ENCODE results near the gene MYMX.

DNA sequence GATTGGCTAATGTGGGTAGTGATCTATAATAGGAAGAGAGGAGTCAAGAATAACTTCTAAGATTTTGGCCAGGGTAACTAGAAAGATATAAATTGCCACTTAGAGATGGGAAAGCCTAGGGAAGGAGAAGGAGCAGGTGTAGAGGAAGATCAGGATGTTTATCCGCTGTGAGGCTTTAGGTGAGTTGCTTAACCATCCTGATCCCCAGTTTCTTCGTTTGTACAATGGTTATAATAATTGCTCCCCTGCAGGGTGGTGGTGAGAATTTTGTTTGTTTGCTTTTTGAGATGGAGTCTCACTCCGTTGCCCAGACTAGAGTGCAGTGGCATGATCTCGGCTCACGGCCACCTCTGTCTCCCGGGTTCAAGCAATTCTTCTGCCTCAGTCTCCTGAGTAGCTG lies 2.4 kb upstream of the MYMX start:
- TF ChIP-seq POLR2AphosphoS5 (IDR thresholded peaks at IDR 0.05; ENCODE audit: low read depth, low read length) (no peak), POLR2A (IDR thresholded peaks at IDR 0.05; ENCODE audit: low read depth, low read length) (no peak)

Measured in GM12892 (cell line).